GM12864 (cell line): ENCODE results near the gene EIF1B.

ENCODE experiments used
- DNase-seq: peaks from one replicate; pipeline ENCODE4 v3.0.0-alpha.2; 2011; ENCODE audit warnings: low read depth
- H3K4me3 ChIP-seq: 2 replicates; pipeline ENCODE4 v1.5.1; 2011; ENCODE audit warnings: mild to moderate bottlenecking, low read depth, low read length, control low read depth
- TF ChIP-seq, protein P1 (sequence below): IDR thresholded peaks from 2 replicates; pipeline ENCODE4 v1.5.1; 2011; ENCODE audit warnings: low read depth, mild to moderate bottlenecking, moderate library complexity, low read length, control low read depth, inconsistent platforms; ENCODE audit errors: missing control alignments

The EIF1B gene

DNA sequence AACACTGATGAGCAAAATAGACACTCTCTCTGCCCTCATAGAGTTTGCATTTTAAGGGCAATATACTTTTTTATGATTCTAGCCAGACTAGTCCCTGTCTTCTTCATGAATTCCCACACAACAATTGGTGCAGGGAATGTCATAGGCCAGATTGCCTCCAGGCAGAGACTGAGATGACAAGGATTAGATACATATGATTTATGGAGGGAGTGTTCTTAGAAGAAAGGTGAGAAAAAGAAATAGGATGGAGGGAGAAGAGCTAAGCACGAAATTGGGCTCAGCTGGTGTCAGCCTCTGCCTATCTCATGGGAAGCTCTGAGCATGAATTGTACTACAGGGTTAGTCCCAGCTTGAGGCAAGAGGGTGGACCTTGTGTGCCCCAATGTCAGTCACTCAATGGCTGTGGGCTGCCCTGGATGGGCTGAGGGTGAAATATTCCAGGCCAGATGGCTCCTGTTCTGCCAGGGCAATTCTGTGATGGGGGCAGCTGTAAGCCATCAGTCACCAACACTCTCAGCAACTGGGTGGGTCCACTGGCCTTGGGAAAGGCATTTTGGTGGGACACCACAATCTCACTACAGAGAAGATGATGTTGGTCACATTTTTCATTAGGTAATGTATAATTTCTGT lies 31.1 kb downstream of the EIF1B start:
- no peak overlapping the region for H3K4me3 ChIP-seq
- TF ChIP-seq, protein P1, sequence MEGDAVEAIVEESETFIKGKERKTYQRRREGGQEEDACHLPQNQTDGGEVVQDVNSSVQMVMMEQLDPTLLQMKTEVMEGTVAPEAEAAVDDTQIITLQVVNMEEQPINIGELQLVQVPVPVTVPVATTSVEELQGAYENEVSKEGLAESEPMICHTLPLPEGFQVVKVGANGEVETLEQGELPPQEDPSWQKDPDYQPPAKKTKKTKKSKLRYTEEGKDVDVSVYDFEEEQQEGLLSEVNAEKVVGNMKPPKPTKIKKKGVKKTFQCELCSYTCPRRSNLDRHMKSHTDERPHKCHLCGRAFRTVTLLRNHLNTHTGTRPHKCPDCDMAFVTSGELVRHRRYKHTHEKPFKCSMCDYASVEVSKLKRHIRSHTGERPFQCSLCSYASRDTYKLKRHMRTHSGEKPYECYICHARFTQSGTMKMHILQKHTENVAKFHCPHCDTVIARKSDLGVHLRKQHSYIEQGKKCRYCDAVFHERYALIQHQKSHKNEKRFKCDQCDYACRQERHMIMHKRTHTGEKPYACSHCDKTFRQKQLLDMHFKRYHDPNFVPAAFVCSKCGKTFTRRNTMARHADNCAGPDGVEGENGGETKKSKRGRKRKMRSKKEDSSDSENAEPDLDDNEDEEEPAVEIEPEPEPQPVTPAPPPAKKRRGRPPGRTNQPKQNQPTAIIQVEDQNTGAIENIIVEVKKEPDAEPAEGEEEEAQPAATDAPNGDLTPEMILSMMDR: no peak
- no peak for DNase-seq

DNA sequence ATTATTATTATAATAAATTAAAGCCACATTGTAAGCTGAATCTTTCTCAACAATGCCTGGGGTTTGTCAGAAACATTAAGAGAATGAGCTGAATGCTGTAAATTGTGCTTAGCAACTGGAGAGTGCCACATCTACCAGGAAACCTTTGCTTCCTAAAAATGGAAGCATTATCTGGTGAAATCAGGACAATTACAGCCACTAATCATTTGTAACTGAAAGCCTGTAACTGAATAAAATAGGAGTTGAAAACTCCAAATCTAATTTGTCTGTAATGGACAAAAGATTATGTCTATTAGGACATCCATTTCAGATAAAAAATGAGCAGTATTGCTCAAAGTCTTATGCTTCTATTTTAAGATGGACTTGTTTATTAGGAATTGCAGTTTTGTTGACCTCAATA lies 32.2 kb downstream of the EIF1B start:
- H3K4me3 ChIP-seq: no peak overlapping the region
- TF ChIP-seq, protein P1: no peak
- DNase-seq: no peak

DNA sequence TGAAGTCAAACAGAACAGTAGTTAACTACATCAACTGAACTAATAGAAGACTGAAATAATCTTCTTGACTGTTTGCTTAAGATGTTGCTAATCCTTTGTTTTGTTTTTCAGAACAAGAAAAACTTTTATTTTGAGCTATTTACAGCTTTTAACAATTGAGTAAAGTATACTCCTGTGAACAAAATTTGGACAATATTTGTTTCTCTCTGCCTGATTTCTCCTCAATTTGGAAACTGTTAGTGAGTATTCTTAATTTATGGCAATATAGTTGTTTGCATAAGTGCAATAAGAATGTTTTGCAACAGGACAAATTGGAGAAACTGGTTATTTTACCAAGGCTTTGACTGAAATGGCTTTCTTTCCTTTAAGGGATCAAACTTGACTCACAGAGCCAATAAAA lies 41.0 kb downstream of the EIF1B start:
- H3K4me3 ChIP-seq: no peak overlapping the region
- TF ChIP-seq, protein P1: no peak
- no peak for DNase-seq

DNA sequence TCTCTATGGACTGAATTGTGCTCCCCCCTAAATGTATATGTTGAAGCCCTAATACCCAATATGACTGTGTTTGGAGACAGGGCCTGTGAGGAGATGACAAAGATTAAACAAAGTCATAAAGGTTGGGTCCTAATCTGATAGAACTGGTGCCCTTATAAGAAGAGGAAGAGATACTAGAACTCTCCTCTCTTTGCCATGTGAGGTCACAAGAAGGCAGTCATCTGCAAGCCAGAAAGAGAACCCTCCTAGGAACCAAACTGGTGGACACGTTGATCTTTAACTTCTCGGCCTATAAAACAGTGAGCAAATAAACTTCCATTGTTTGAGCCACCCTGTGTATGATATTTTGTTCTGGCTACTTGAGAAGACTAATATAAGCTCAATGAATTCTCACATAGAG lies 45.9 kb downstream of the EIF1B start:
- TF ChIP-seq, protein P1: no peak
- H3K4me3 ChIP-seq: no peak overlapping the region
- DNase-seq: no peak

DNA sequence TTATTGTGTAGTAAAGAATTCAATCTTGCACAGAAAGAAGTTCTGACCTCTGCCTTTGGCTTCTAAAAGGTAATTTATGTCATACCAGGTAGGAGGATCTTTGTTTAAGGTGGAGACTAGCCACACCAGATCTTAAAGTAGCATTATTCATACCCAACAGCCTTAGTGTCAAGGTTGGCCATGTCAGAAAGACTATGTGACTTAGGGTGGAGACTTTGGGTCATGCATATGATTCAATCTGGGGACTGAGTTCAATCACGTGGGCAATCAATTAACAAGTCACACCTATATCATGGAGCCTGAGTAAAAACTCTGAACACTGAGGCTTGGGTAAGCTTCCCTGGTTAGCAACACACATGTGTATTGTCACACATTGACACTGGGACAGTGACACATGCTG lies 48.9 kb downstream of the EIF1B start:
- no peak for DNase-seq
- TF ChIP-seq, protein P1: no peak
- no peak overlapping the region for H3K4me3 ChIP-seq
